GM19328 (cell line): ENCODE measurements around the gene TAOK2.
"Not testable (repeated sequence)": the region's sequence is repeated elsewhere in the genome, so short reads cannot be mapped to it uniquely, and the experiment has no call there.

Experiments
- ATAC-seq: cut with Tn5 transposase; IDR thresholded peaks from one replicate; pipeline ENCODE4 v1.9.1; 2021; ENCODE audit warnings: mild to moderate bottlenecking, moderate library complexity; ENCODE audit not compliant: unreplicated experiment

The TAOK2 gene

DNA sequence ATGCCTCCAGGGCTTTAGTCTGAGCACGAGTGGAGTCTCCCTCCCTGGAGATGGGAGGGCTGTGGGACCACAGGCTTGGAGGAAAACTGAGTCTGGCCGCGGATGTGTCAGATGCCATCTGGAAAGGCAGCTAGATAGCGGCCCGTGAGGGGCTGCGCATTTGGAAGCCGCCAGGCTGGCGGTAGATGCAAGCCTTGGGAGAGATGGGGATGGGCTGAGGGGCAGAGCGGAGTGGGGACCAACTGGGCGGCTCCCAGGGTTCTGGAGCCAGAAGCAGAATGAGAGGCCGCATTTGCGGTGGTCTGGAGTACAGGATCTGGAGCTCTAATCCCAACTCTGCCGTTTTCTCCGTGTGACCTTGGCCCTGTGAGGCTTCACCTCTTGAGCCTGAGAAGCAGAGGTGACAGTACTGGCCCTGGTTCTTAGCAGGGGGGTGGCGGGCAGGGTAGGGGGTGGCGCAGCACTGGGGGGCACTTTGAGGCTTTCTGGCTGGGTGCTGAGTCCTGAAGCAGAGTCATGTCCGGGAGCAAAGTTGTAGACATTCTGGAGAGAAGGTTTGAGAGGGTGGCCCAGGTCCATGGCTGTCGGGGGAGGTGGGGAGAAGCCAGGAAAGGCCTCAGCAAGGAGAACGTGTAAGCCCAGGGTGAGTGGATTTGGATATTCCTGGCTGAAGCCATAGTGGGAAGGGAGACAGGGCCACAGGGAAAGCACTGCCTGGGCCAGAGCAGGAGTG is 29.1 kb downstream of the TAOK2 start:
- ATAC-seq = no peak

GRCh38 chr16:30003670-30004423 is 30.2 kb downstream of the TAOK2 start:
- no peak for ATAC-seq

- ATAC-seq = no peak
Observed at GRCh38 chr16:30004424-30004776, 30.7 kb downstream of the TAOK2 start.

DNA sequence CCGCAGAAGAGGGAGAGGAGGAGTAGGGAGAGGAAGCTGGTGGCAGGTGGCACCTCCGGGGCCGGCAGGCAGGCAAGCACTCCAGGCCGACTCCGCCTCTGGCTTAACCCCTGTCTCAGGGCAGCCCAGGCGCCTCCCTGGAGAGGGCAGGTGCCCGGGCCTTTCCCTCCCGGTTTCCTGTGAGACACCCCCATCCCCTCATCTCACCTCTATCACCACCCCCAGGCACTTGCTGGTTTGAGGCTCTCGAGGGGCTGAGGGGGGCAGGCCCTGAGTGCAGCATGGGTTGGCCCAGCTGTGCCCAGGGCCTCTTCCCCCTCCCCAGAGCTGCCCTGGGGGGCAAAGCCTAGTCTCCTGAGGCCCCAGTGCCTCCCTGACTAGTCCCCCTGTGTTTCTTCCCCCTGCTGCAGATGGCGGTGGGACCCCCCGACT is 31.2 kb downstream of the TAOK2 start:
- no peak for ATAC-seq

DNA sequence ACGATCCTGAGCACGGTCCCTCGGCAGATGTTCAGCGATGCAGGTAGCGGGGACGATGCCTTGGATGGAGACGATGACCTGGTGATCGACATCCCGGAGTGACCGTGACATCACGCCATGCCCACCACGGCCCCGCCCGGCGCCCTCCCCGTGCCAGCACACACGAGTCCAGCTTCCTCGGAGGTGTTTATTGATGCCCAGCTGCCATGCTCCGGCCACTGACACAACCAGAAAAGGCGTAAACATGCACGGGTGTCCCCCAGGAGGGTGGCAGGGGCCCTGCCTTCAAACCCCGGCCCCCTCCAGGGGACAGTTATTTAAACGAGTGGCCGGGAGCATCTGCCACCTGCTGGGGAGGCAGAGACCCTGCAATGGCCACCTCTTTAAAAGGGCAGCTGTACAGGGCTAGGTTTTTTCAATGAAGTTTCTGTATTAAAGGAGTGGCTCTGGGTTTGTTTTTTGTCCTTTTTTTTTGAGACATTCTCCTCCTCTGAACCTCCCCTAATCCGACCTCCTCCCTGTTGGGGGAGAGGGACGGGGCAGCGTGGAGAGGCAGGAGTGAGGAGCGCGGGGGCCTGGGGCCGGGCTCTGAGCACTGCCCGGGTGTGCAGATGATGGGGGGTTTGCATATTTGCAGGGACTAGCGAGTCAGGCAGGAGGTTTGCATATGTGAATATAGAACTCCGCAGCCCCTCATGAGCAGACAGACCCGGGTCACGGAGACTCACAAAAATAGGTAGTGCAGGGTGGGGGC is 31.9 kb downstream of the TAOK2 start:
- ATAC-seq = no peak

DNA sequence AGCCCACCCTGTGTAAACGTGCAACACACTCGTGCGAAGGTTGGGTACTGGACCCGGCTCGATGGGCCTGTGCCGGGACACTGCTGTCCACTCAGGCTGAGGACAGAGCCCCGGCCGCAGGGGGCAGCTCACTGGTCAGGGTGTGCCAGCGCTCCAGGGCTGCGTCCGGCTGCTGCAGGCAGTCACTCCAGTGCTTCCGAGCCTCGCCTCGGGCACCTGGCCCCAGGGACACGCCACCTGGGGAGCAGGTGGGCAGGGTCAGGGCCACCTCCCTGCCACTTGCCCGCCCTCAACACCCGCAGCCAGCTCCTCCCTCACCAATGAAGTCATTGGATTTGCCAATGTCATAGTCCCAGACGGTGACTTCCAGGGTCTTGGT is 32.4 kb downstream of the TAOK2 start:
- no peak for ATAC-seq

DNA sequence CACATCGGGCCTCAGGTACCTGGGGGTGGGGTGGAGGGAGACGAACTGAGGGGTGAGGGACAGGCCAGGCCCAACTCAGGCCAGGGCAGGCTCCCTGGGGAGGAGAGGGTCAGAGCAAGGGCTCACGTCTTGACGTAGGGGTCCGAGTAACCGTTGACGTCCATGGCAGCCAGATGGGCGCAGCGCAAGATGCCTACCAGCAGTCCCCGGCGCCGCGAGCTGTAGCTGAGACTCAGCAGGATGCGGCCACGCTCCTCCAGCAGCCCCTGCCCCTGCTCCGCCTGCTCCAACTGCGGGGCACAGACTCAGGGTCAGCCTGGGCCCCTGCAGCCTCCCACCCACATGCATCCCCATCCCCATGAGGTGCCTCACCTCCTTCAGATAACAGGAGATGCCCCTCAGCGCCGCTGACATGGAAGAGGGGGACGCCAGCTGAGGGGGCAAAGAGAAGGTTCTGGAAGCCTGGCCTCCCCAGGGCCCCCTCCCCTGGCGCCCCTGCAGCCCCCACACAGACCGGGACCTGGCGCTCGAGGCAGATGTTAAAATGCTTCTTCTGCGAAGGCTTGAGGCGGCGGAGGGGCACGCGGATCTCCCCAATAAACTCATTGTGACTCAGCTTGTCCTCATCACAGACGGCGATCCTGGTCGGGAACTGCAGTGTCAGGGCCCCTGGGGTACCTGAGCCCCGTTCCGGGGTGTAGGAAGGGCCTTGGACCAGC is 33.1 kb downstream of the TAOK2 start:
- ATAC-seq = no peak

GRCh38 chr16:30007378-30007895 is 33.8 kb downstream of the TAOK2 start:
- no peak for ATAC-seq

DNA sequence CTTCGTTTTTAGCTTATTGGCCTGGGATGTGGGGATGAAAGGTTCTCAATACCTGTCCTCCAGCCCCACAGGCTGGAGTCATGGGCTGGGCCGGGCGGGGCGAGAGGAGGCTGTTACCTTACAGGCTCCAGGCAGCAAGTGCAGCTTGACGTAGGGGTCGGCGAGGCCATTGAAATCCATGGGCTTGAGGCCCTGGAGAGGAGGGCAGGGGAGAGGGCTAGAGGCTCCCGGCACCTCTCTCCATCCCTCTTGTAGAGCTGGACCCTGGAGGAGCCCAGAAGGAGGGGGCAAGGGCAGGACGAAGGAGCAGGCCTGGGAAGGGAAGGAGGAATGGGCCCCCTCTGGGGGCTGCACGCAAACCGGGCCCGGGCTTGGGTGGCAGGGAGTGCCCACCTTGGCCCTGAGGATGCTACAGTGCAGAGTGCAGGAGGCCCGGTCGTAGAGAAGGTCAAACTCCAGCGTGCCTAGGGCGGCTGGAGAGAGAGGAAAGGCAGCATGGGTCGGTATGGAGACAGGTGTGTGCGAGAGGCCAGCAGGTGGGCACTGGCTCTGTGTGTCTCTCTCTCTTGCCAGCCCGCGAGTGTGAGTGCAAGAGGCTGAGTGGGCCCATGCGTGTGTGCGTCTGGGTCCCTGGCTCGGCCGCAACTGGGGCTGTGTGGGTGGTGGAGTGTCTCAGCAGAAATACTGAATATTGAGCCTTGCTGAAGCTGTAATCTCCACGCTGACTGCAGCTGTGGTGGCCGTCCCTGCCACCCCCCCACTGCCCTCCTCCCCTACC is 35.6 kb downstream of the TAOK2 start:
- ATAC-seq = no peak

DNA sequence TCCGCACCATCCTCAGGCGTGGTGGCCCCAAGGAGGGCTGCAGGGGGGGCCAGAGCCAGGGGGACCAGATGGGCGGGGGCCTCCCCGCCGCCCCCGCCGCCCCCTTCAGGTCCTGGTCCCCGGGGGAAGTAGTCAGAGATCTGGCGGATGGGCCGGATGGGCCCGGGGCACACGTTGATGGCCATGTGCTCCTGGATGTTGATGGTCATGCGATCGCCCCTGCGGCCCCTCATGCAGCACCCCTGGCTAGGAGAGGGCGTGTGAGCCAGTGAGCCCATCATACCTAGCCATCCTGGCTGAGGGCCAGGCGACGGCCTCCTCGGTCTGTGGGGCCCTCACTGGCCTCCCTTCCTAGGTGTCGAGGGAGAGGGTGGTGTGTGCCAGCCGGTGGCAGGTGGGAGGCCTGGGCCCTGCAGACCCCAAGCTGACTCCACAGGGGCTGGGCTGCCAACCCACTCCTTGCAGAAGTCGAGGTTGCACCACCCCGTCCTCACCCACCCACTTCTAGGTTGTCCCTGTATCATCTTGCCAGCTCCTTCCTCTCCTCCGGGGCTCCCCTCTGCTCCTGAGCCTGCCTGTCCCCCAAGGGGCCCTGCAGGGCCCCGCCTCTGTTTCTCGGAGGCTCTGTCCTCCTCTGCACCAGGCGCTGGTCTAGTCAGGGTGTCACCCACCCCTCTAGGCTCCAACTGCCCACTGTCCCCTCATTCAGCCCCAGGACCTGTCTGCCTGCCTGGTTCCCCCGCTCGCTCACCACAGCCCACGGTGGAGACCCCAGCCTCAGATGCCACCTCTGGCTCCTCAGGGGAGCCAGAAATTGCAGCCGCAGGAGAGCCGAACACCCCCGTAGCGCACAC is 36.5 kb downstream of the TAOK2 start:
- ATAC-seq = no peak

DNA sequence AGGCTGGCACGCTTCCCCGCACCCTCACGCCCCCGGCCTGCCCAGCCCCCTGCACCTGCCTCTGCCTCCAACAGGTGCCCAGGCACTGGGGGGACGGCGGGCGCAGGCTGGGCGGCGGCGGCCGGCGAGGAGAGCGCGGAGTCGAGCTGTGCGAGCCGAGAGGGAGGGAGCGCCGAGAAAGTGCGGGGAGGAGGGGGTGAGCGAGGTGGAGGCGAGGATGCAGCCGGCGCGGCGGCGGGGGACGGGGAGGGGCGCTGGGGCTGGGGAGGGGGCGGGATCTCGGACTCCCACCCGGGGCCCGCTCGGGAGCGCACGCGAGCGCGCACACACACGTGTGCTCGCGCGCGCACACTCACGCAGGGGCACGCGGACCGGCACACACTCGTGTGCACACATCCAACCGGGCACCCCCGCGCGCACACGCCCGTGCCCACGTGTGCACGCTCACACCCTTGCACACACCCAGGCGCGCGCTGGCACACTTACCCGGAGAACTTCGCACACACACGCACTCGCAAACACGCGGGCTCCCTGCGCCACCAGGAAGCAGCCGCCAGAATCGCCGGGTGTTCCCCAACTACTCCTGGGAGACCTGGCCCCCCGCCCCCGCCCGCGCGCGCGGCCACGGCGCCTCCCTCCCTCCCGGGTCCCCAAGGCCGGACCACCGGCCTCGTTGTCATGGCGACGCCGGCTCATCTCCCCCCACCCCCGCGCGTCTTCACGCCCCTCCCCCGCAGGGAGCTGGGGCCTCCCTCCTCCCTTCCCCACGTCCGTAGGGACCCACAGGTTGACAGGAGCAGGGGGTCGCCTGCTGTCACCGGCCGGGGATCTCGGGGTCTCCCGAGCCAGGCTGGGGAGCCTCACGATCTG is 37.4 kb downstream of the TAOK2 start, which contains the start of gene DOC2A:
Gene DOC2A, minus strand, starts transcription at position 184 of the 870 bp plus-strand sequence. CDS start 805 bp downstream, outside the sequence.
- no peak for ATAC-seq

- no peak for ATAC-seq
Observed at GRCh38 chr16:30011714-30012504, 38.2 kb downstream of the TAOK2 start.

DNA sequence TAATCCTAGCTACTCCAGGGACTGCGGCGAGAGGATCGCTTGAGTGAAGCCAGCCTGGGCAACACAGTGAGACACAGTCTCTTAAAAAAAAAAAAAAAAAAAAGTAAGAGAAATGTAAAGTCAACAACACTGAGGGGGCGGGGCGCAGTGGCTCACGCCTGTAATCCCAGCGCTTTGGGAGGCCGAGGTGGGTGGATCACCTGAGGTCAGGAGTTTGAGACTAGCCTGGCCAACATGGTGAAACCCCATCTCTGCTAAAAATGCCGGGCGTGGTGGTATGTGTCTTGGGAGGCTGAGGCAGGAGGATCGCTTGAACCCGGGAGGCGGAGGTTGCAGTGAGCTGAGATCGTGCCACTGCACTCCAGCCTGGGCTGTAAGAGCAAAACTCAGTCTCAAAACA is 38.9 kb downstream of the TAOK2 start:
- not testable (repeated sequence) for ATAC-seq

- ATAC-seq = not testable (repeated sequence)
Observed at GRCh38 chr16:30015450-30015849, 41.8 kb downstream of the TAOK2 start.

DNA sequence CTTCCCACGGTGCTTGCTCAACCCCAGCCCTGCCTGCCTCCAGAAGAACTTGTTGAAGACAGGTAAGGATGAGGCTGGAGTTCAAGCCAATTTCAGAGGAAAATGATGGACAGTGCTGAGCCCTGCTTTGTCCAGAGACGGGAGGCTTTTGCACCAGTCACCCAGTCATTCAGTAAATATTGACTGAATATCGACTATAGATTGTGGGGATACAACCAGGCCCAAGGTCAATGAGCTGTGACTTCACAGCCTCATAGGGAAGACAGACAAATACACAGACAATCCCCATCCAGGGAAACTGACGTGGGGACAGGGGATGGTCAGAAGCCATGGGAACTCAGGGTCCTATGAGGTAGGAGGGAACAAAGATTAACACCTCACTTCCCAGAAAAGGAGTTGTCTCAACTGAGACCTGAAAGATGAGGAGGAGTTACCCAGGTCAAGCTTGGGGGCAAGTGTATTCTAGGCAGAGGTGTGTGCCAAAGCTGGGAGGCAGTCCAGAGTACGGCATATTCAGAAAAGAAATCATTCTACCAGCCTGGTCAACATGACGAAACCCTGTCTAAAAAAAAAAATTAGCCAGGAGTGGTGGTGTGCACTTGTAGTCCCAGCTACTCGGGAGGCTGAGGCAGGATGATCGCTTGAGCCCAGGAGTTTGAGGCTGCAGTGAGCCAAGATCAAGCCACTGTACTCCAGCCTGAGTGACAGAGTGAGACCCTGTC is 43.0 kb downstream of the TAOK2 start:
- ATAC-seq = no peak

DNA sequence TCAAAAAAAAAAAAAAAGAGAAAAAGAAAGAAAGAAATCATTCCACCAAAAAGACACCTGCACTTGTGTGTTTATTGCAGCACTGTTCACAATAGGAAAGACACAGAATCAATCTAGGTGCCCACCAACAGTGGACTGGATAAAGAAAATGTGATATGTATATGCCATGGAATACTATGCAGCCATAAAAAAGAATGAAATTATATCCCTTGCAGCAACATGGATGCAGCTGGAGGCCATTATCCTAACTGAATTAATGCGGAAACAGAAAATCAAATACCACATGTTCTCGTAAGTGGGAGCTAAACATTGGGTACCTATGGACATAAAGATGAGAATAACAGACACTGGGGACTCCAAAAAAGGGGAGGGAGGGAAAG is 43.6 kb downstream of the TAOK2 start:
- ATAC-seq = no peak

- ATAC-seq = not testable (repeated sequence)
Observed at GRCh38 chr16:30017937-30018336, 44.3 kb downstream of the TAOK2 start.
